WTC11 (cell line): ENCODE results near the gene TTLL12. TPM values are rescaled to one million over a fixed set of nuclear protein-coding genes. Genes with fewer than 3 reads are reported as not detected.

Source experiments
- ATAC-seq: fragments of 200-7000 bp; cut with Tn5 transposase; 2 replicates; pipeline ENCODE4 v1.10.0; 2021; ENCODE audit warnings: mild to moderate bottlenecking, moderate library complexity
- CTCF ChIA-PET: fragments of 300-600 bp; sonication (Branson Sonifier 250); formaldehyde crosslinking; loops from one replicate; lab custom pipeline; 2021; ENCODE audit warnings: antibody characterized with exemption; lab: Charles Lee
- POLR2A ChIA-PET: fragments of 350-600 bp; sonication (Branson Sonifier 250); formaldehyde crosslinking; loops from one replicate; lab custom pipeline; 2021; ENCODE audit warnings: antibody characterized with exemption; lab: Charles Lee
- DNase-seq: peaks from one replicate; pipeline ENCODE4 v3.0.0; 2021; ENCODE audit warnings: low spot score
- H3K27ac Mint-ChIP-seq: 2 replicates; pipeline ENCODE4 v1.8.0; 2021; ENCODE audit warnings: mixed read lengths
- H3K27me3 Mint-ChIP-seq: 2 replicates; pipeline ENCODE4 v1.8.0; 2021; ENCODE audit warnings: low read depth, mild to moderate bottlenecking, moderate library complexity, mixed read lengths
- H3K36me3 Mint-ChIP-seq: 2 replicates; pipeline ENCODE4 v1.8.0; 2021; ENCODE audit warnings: mixed read lengths
- H3K4me1 Mint-ChIP-seq: 2 replicates; pipeline ENCODE4 v1.8.0; 2022; ENCODE audit warnings: mixed read lengths
- H3K4me3 Mint-ChIP-seq: 2 replicates; pipeline ENCODE4 v1.8.0; 2021; ENCODE audit warnings: mild to moderate bottlenecking, moderate library complexity, mixed read lengths
- H3K9me3 Mint-ChIP-seq: 2 replicates; pipeline ENCODE4 v1.8.0; 2021; ENCODE audit warnings: mixed read lengths
- ESRRA ChIP-seq: sonication (generic); formaldehyde crosslinking; IDR thresholded peaks from 2 replicates; pipeline ENCODE4 v1.8.1; 2022; ENCODE audit warnings: mild to moderate bottlenecking, missing genetic modification reagents, borderline replicate concordance
- FOXP1 ChIP-seq: sonication (generic); formaldehyde crosslinking; IDR thresholded peaks from 2 replicates; pipeline ENCODE4 v1.8.0; 2022; ENCODE audit warnings: missing genetic modification reagents, mild to moderate bottlenecking, moderate library complexity, borderline replicate concordance
- GRHL2 ChIP-seq: fragments of 250-450 bp; sonication (Bioruptor Pico); IDR thresholded peaks from 2 replicates; pipeline ENCODE4 v1.8.0; 2022; ENCODE audit warnings: mild to moderate bottlenecking, moderate library complexity; ENCODE audit not compliant: insufficient replicate concordance, severe bottlenecking
- IRF2 ChIP-seq: sonication (generic); formaldehyde crosslinking; IDR thresholded peaks from 2 replicates; pipeline ENCODE4 v1.8.0; 2022; ENCODE audit warnings: low read depth, missing genetic modification reagents, borderline replicate concordance
- JAZF1 ChIP-seq: fragments of 250-450 bp; sonication (Bioruptor Pico); IDR thresholded peaks from 2 replicates; pipeline ENCODE4 v1.9.0; 2021; ENCODE audit warnings: moderate library complexity, mild to moderate bottlenecking, inconsistent platforms
- NR3C1 ChIP-seq: sonication (generic); formaldehyde crosslinking; conservative IDR thresholded peaks from 2 replicates; pipeline ENCODE4 v1.8.1; 2023; ENCODE audit warnings: low read depth, mild to moderate bottlenecking, missing genetic modification reagents
- SMAD4 ChIP-seq: sonication (generic); formaldehyde crosslinking; IDR thresholded peaks from 2 replicates; pipeline ENCODE4 v1.8.0; 2022; ENCODE audit warnings: mild to moderate bottlenecking, missing genetic modification reagents
- TEAD1 ChIP-seq: sonication (generic); formaldehyde crosslinking; IDR thresholded peaks from 2 replicates; pipeline ENCODE4 v1.8.0; 2022; ENCODE audit warnings: mild to moderate bottlenecking, missing genetic modification reagents
- ZNF219 ChIP-seq: sonication (generic); formaldehyde crosslinking; IDR thresholded peaks from 2 replicates; pipeline ENCODE4 v1.8.0; 2023; ENCODE audit warnings: missing genetic modification reagents, mild to moderate bottlenecking, borderline replicate concordance
- ZNF423 ChIP-seq: fragments of 250-450 bp; sonication (Bioruptor Pico); IDR thresholded peaks from 2 replicates; pipeline ENCODE4 v2.1.2; 2022; ENCODE audit warnings: mild to moderate bottlenecking, moderate library complexity
- total RNA-seq: library from RNA; stranded (reverse); gene quantifications from 3 replicates; pipeline ENCODE4 v1.2.3, GENCODE V29; 2021
- TF ChIP-seq, protein P1 (sequence below): sonication (generic); formaldehyde crosslinking; IDR thresholded peaks from 2 replicates; pipeline ENCODE4 v1.8.0; 2022; ENCODE audit warnings: missing genetic modification reagents
- TF ChIP-seq, protein P2 (sequence below): sonication (generic); formaldehyde crosslinking; IDR thresholded peaks from 2 replicates; pipeline ENCODE4 v1.8.1; 2023; ENCODE audit warnings: mild to moderate bottlenecking, moderate library complexity, missing genetic modification reagents
- TF ChIP-seq, protein P3 (sequence below): fragments of 250-450 bp; sonication (Bioruptor Pico); IDR thresholded peaks from 2 replicates; pipeline ENCODE4 v2.1.2; 2022; ENCODE audit warnings: mild to moderate bottlenecking, moderate library complexity
- TF ChIP-seq, protein P4 (sequence below): fragments of 250-450 bp; sonication (Bioruptor Pico); IDR thresholded peaks from 2 replicates; pipeline ENCODE4 v1.8.0; 2021; ENCODE audit warnings: mild to moderate bottlenecking
- TF ChIP-seq, protein P5 (sequence below): sonication (generic); formaldehyde crosslinking; IDR thresholded peaks from 2 replicates; pipeline ENCODE4 v1.8.1; 2022; ENCODE audit warnings: missing genetic modification reagents, borderline replicate concordance
- TF ChIP-seq, protein P6 (sequence below): sonication (generic); formaldehyde crosslinking; conservative IDR thresholded peaks from 2 replicates; pipeline ENCODE4 v1.8.1; 2022; ENCODE audit warnings: mild to moderate bottlenecking, missing genetic modification reagents
- TF ChIP-seq, protein P7 (sequence below): sonication (generic); formaldehyde crosslinking; IDR thresholded peaks from 2 replicates; pipeline ENCODE4 v1.8.0; 2022; ENCODE audit warnings: mild to moderate bottlenecking, missing genetic modification reagents
- TF ChIP-seq, protein P8 (sequence below): fragments of 250-450 bp; sonication (Bioruptor Pico); conservative IDR thresholded peaks from 2 replicates; pipeline ENCODE4 v1.9.0; 2021; ENCODE audit warnings: mild to moderate bottlenecking

TTLL12 gene
- total RNA-seq, 1 experiment from 2014 or later, result 134 TPM

DNA sequence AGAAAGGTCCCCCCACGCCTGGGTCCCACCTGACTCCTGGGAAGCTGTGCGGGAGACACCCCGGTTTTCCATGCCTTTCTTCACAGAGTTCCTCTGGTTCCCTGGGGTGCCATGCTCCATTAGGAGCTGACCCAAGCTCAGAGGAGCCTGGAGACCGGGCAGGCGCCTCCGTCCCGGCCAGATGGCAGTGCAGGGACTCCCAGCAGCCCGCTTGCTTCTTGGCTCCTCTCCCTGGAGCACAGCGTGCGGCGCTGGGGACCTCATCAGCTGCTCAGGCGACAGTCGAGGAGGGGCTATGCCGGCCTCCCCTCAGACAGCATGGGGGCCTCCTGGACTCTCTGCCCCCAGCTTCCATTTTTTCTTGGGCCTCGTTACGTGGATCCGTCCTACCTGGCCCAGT, 13.1 kb upstream of the TTLL12 start:
- ChIA-PET CTCF (interaction anchor here (1.1 to 2.6 kb wide), 4 partner anchors 12 to 143 kb away, joined by 4 to 16 read pairs (median 9); partner anchors contain the start of genes SCUBE1 and TTLL12), POLR2A (no interaction called here)
- H3K9me3 Mint-ChIP-seq, result no peaks in the 10 kb centered on the region
- no peaks in the 10 kb centered on the region for H3K36me3 Mint-ChIP-seq
- DNase-seq (no peak), ATAC-seq (no peak)
- TF ChIP-seq ZNF219 (CRISPR knock-in tag) (no peak), SMAD4 (CRISPR knock-in tag) (no peak), ZNF423 (CRISPR knock-in tag) (no peak), IRF2 (CRISPR knock-in tag) (no peak), JAZF1 (CRISPR knock-in tag) (no peak), ESRRA (CRISPR knock-in tag) (no peak), FOXP1 (no peak), TEAD1 (CRISPR knock-in tag) (no peak), GRHL2 (CRISPR knock-in tag) (no peak), NR3C1 (CRISPR knock-in tag) (no peak)
- TF ChIP-seq, protein P1, sequence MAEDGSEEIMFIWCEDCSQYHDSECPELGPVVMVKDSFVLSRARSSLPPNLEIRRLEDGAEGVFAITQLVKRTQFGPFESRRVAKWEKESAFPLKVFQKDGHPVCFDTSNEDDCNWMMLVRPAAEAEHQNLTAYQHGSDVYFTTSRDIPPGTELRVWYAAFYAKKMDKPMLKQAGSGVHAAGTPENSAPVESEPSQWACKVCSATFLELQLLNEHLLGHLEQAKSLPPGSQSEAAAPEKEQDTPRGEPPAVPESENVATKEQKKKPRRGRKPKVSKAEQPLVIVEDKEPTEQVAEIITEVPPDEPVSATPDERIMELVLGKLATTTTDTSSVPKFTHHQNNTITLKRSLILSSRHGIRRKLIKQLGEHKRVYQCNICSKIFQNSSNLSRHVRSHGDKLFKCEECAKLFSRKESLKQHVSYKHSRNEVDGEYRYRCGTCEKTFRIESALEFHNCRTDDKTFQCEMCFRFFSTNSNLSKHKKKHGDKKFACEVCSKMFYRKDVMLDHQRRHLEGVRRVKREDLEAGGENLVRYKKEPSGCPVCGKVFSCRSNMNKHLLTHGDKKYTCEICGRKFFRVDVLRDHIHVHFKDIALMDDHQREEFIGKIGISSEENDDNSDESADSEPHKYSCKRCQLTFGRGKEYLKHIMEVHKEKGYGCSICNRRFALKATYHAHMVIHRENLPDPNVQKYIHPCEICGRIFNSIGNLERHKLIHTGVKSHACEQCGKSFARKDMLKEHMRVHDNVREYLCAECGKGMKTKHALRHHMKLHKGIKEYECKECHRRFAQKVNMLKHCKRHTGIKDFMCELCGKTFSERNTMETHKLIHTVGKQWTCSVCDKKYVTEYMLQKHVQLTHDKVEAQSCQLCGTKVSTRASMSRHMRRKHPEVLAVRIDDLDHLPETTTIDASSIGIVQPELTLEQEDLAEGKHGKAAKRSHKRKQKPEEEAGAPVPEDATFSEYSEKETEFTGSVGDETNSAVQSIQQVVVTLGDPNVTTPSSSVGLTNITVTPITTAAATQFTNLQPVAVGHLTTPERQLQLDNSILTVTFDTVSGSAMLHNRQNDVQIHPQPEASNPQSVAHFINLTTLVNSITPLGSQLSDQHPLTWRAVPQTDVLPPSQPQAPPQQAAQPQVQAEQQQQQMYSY (CRISPR knock-in tag), result no peak
- TF ChIP-seq, protein P2, sequence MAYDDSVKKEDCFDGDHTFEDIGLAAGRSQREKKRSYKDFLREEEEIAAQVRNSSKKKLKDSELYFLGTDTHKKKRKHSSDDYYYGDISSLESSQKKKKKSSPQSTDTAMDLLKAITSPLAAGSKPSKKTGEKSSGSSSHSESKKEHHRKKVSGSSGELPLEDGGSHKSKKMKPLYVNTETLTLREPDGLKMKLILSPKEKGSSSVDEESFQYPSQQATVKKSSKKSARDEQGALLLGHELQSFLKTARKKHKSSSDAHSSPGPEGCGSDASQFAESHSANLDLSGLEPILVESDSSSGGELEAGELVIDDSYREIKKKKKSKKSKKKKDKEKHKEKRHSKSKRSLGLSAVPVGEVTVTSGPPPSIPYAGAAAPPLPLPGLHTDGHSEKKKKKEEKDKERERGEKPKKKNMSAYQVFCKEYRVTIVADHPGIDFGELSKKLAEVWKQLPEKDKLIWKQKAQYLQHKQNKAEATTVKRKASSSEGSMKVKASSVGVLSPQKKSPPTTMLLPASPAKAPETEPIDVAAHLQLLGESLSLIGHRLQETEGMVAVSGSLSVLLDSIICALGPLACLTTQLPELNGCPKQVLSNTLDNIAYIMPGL (CRISPR knock-in tag), result no peak
- TF ChIP-seq, protein P3, sequence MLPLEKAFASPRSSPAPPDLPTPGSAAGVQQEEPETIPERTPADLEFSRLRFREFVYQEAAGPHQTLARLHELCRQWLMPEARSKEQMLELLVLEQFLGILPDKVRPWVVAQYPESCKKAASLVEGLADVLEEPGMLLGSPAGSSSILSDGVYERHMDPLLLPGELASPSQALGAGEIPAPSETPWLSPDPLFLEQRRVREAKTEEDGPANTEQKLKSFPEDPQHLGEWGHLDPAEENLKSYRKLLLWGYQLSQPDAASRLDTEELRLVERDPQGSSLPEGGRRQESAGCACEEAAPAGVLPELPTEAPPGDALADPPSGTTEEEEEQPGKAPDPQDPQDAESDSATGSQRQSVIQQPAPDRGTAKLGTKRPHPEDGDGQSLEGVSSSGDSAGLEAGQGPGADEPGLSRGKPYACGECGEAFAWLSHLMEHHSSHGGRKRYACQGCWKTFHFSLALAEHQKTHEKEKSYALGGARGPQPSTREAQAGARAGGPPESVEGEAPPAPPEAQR, result no peak
- TF ChIP-seq, protein P4, sequence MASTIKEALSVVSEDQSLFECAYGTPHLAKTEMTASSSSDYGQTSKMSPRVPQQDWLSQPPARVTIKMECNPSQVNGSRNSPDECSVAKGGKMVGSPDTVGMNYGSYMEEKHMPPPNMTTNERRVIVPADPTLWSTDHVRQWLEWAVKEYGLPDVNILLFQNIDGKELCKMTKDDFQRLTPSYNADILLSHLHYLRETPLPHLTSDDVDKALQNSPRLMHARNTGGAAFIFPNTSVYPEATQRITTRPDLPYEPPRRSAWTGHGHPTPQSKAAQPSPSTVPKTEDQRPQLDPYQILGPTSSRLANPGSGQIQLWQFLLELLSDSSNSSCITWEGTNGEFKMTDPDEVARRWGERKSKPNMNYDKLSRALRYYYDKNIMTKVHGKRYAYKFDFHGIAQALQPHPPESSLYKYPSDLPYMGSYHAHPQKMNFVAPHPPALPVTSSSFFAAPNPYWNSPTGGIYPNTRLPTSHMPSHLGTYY (CRISPR knock-in tag), result no peak
- TF ChIP-seq, protein P5, sequence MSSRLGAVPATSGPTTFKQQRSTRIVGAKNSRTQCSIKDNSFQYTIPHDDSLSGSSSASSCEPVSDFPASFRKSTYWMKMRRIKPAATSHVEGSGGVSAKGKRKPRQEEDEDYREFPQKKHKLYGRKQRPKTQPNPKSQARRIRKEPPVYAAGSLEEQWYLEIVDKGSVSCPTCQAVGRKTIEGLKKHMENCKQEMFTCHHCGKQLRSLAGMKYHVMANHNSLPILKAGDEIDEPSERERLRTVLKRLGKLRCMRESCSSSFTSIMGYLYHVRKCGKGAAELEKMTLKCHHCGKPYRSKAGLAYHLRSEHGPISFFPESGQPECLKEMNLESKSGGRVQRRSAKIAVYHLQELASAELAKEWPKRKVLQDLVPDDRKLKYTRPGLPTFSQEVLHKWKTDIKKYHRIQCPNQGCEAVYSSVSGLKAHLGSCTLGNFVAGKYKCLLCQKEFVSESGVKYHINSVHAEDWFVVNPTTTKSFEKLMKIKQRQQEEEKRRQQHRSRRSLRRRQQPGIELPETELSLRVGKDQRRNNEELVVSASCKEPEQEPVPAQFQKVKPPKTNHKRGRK (CRISPR knock-in tag), result no peak
- TF ChIP-seq, protein P6, sequence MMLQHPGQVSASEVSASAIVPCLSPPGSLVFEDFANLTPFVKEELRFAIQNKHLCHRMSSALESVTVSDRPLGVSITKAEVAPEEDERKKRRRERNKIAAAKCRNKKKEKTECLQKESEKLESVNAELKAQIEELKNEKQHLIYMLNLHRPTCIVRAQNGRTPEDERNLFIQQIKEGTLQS (CRISPR knock-in tag), result no peak
- TF ChIP-seq, protein P7, sequence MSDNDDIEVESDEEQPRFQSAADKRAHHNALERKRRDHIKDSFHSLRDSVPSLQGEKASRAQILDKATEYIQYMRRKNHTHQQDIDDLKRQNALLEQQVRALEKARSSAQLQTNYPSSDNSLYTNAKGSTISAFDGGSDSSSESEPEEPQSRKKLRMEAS (CRISPR knock-in tag), result no peak
- TF ChIP-seq, protein P8, sequence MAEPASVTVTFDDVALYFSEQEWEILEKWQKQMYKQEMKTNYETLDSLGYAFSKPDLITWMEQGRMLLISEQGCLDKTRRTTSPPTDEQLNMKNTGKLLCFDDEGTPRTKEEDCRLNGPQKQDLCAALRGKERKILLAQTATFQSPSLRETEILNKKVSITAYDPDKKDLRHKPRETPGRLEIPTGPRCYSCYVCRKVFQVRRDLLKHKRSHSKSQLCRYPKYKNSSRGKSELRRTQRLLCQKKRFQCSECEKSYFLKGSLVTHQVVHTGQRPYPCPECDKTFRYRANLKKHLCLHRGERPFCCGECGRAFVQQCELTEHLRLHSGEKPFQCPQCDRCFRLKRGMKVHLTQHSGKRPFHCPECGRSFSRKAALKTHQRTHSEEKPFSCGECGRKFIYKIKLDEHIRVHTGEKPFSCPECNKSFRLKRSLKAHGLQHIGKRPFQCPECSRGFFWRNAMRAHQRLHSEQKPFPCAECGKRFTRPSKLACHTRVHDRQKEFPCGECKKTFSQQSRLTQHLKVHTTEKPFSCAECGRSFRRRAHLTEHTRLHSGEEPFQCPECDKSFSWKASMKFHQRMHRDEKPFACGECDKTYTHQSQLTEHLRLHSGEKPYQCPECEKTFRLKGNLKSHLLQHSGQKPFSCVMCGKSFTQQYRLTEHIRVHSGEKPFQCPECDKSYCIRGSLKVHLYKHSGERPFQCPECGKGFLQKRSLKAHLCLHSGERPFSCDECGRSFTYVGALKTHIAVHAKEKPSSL (CRISPR knock-in tag), result no peak
- no peak overlapping the region for H3K4me3 Mint-ChIP-seq
- H3K27me3 Mint-ChIP-seq, result no peaks in the 10 kb centered on the region; the same call in 1 of the 2 replicates
- H3K27ac Mint-ChIP-seq, result no peak overlapping the region
- H3K4me1 Mint-ChIP-seq, result peaks cover 9% of the 10 kb centered on the region
